Trophoblast cell (in vitro differentiated cells and primary cell): ENCODE results near the gene ZBTB32.

ENCODE experiments used
- DNase-seq, 2 donors: peaks; one replicate each; pipeline ENCODE4 v3.0.0-alpha.2; 2016
- H2AFZ ChIP-seq: 2 replicates; pipeline ENCODE4 v1.6.1; 2013; ENCODE audit warnings: low read length, moderate library complexity, mild to moderate bottlenecking; ENCODE audit not compliant: insufficient read depth, poor library complexity
- H2AK5ac ChIP-seq: 2 replicates; pipeline ENCODE4 v1.6.1; 2013; ENCODE audit warnings: mild to moderate bottlenecking, low read length
- H2BK120ac ChIP-seq: 2 replicates; pipeline ENCODE4 v1.6.1; 2013; ENCODE audit warnings: low read length, mild to moderate bottlenecking, moderate library complexity; ENCODE audit not compliant: insufficient read depth, poor library complexity
- H2BK12ac ChIP-seq: 2 replicates; pipeline ENCODE4 v1.6.1; 2013; ENCODE audit warnings: mild to moderate bottlenecking, low read length, moderate library complexity
- H2BK5ac ChIP-seq: 2 replicates; pipeline ENCODE4 v1.6.1; 2013; ENCODE audit warnings: low read length, low read depth, moderate library complexity, mild to moderate bottlenecking; ENCODE audit not compliant: poor library complexity
- H3K14ac ChIP-seq: 2 replicates; pipeline ENCODE4 v1.6.1; 2013; ENCODE audit warnings: mild to moderate bottlenecking, low read length
- H3K18ac ChIP-seq: 2 replicates; pipeline ENCODE4 v1.6.1; 2013; ENCODE audit warnings: mild to moderate bottlenecking, low read length
- H3K23ac ChIP-seq: 2 replicates; pipeline ENCODE4 v1.6.1; 2013; ENCODE audit warnings: low read length
- H3K27ac ChIP-seq: 2 replicates; pipeline ENCODE4 v1.5.1; 2013; ENCODE audit warnings: low read depth, mild to moderate bottlenecking, inconsistent platforms, low read length, moderate library complexity
- H3K27me3 ChIP-seq: 2 replicates; pipeline ENCODE4 v1.6.1; 2013; ENCODE audit warnings: inconsistent platforms, mild to moderate bottlenecking, low read length, moderate library complexity; ENCODE audit not compliant: insufficient read depth
- H3K36me3 ChIP-seq, 2 experiments: 1 replicate in 1 of 2; 2 replicates in 1 of 2; pipeline ENCODE4 v1.6.1; 2013; ENCODE audit warnings: low read length in 2 of 2, mild to moderate bottlenecking in 2 of 2, moderate library complexity in 1 of 2; ENCODE audit not compliant: insufficient read depth in 2 of 2, control insufficient read depth in 1 of 2
- H3K4ac ChIP-seq: 2 replicates; pipeline ENCODE4 v1.6.1; 2013; ENCODE audit warnings: low read depth, mild to moderate bottlenecking, low read length, moderate library complexity
- H3K4me1 ChIP-seq, 2 experiments: 1 replicate in 1 of 2; 2 replicates in 1 of 2; pipeline ENCODE4 v1.6.1; 2013; ENCODE audit warnings: low read length in 2 of 2, mild to moderate bottlenecking in 2 of 2, moderate library complexity in 1 of 2; ENCODE audit not compliant: insufficient read depth in 2 of 2, control insufficient read depth in 1 of 2
- H3K4me2 ChIP-seq: 2 replicates; pipeline ENCODE4 v1.6.1; 2013; ENCODE audit warnings: inconsistent platforms, mild to moderate bottlenecking, low read length, moderate library complexity
- H3K4me3 ChIP-seq: 2 replicates; pipeline ENCODE4 v1.5.1; 2013; ENCODE audit warnings: mild to moderate bottlenecking, low read depth, low read length, inconsistent platforms
- H3K79me1 ChIP-seq: one replicate; pipeline ENCODE4 v1.6.1; 2013; ENCODE audit warnings: low read length
- H3K79me2 ChIP-seq: 2 replicates; pipeline ENCODE4 v1.6.1; 2013; ENCODE audit warnings: low read length, mild to moderate bottlenecking; ENCODE audit not compliant: control insufficient read depth, insufficient read depth, poor library complexity
- H3K9ac ChIP-seq: 2 replicates; pipeline ENCODE4 v1.6.1; 2013; ENCODE audit warnings: mild to moderate bottlenecking, low read length
- H3K9me3 ChIP-seq: 2 replicates; pipeline ENCODE4 v1.6.1; 2013; ENCODE audit warnings: low read depth, mild to moderate bottlenecking, control low read depth, inconsistent platforms, low read length; ENCODE audit not compliant: insufficient read depth
- H4K12ac ChIP-seq: 2 replicates; pipeline ENCODE4 v1.6.1; 2013; ENCODE audit warnings: low read depth, mild to moderate bottlenecking, low read length, moderate library complexity
- H4K8ac ChIP-seq: 2 replicates; pipeline ENCODE4 v1.6.1; 2013; ENCODE audit warnings: low read depth, mild to moderate bottlenecking, low read length, moderate library complexity
- H4K91ac ChIP-seq: one replicate; pipeline ENCODE4 v1.6.1; 2013; ENCODE audit warnings: low read depth, mild to moderate bottlenecking, low read length, moderate library complexity
- WGBS: extraction: QIAGEN DNeasy Blood & Tissue Kit; methylation state at CpG from one replicate; pipeline ENCODE4 v1.1.7; 2013; ENCODE audit warnings: missing lambda C conversion rate; ENCODE audit not compliant: insufficient read length, insufficient coverage; ENCODE audit errors: extremely low coverage; 5-methylcytosine and 5-hydroxymethylcytosine counted together

ZBTB32 gene

GRCh38 chr19:35734273-35734672 lies 29.9 kb downstream of the ZBTB32 start:
- Histone ChIP-seq H4K91ac (peak overlapping the region; percentile 20), H3K36me3 (peaks cover 90 to 93% of the 10 kb centered on the region in 2 experiments), H2AFZ (no peak overlapping the region), H3K79me2 (no peaks in the 10 kb centered on the region), H3K18ac (no peak overlapping the region), H3K9ac (no peak overlapping the region), H3K4me2 (no peak overlapping the region), H3K27ac (no peak overlapping the region), H2BK5ac (no peak overlapping the region), H3K4me3 (no peak overlapping the region), H2BK120ac (no peak overlapping the region), H3K4me1 (no peaks in the 10 kb centered on the region), H3K14ac (no peak overlapping the region), H4K8ac (no peak overlapping the region), H3K23ac (no peak overlapping the region), H3K79me1 (peaks cover 3% of the 10 kb centered on the region), H3K9me3 (no peaks in the 10 kb centered on the region), H4K12ac (no peak overlapping the region), H2BK12ac (no peak overlapping the region), H2AK5ac (no peak overlapping the region), H3K4ac (no peak overlapping the region), H3K27me3 (no peaks in the 10 kb centered on the region)
- WGBS = no CpG with 5 or more reads among the region's 8 CpGs
- no peak for DNase-seq

GRCh38 chr19:35734889-35735288 lies 30.5 kb downstream of the ZBTB32 start:
- Histone ChIP-seq H3K27ac (no peak overlapping the region), H3K23ac (no peak overlapping the region), H4K12ac (no peak overlapping the region), H3K27me3 (no peaks in the 10 kb centered on the region), H3K18ac (no peak overlapping the region), H3K36me3 (peaks cover 84 to 87% of the 10 kb centered on the region in 2 experiments), H2BK5ac (no peak overlapping the region), H3K9ac (no peak overlapping the region), H3K79me1 (peaks cover 3% of the 10 kb centered on the region), H3K4me2 (no peak overlapping the region), H3K4me1 (peaks cover 2 to 3% of the 10 kb centered on the region in 2 experiments), H4K91ac (no peak overlapping the region), H2AFZ (no peak overlapping the region), H3K4me3 (no peak overlapping the region), H4K8ac (no peak overlapping the region), H3K9me3 (no peaks in the 10 kb centered on the region), H3K4ac (no peak overlapping the region), H2BK12ac (no peak overlapping the region), H3K79me2 (no peaks in the 10 kb centered on the region), H3K14ac (no peak overlapping the region), H2AK5ac (no peak overlapping the region), H2BK120ac (no peak overlapping the region)
- DNase-seq = no peak
- WGBS = no CpG with 5 or more reads among the region's 5 CpGs

- Histone ChIP-seq H3K23ac (no peak overlapping the region), H3K9me3 (no peaks in the 10 kb centered on the region), H3K27ac (no peak overlapping the region), H3K9ac (no peak overlapping the region), H4K12ac (no peak overlapping the region), H3K36me3 (peaks cover 61 to 64% of the 10 kb centered on the region in 2 experiments), H4K8ac (no peak overlapping the region), H3K4me1 (peaks cover 5% of the 10 kb centered on the region in 2 experiments), H2BK120ac (no peak overlapping the region), H3K18ac (no peak overlapping the region), H2BK12ac (no peak overlapping the region), H2AK5ac (no peak overlapping the region), H3K4me2 (no peak overlapping the region), H4K91ac (no peak overlapping the region), H3K4ac (no peak overlapping the region), H3K27me3 (no peaks in the 10 kb centered on the region), H3K79me1 (peaks cover 3% of the 10 kb centered on the region), H3K4me3 (no peak overlapping the region), H2AFZ (no peak overlapping the region), H3K79me2 (no peaks in the 10 kb centered on the region), H2BK5ac (no peak overlapping the region), H3K14ac (no peak overlapping the region)
- no CpG with 5 or more reads among the region's 22 CpGs for WGBS
- no peak for DNase-seq
These were observed 32.8 kb downstream of the ZBTB32 start for GRCh38 chr19:35736913-35737886.

GRCh38 chr19:35738021-35738886 lies 33.9 kb downstream of the ZBTB32 start:
- Histone ChIP-seq H3K9me3 (no peaks in the 10 kb centered on the region), H4K91ac (no peak overlapping the region), H2BK120ac (no peak overlapping the region), H2AFZ (no peak overlapping the region), H3K79me2 (no peaks in the 10 kb centered on the region), H3K36me3 (peaks cover 53 to 58% of the 10 kb centered on the region in 2 experiments), H3K4ac (no peak overlapping the region), H4K12ac (no peak overlapping the region), H3K14ac (no peak overlapping the region), H2BK12ac (no peak overlapping the region), H2AK5ac (no peak overlapping the region), H3K23ac (no peak overlapping the region), H3K4me3 (no peak overlapping the region), H3K79me1 (peaks cover 3% of the 10 kb centered on the region), H3K27me3 (no peaks in the 10 kb centered on the region), H3K9ac (no peak overlapping the region), H3K4me1 (peaks cover 5% of the 10 kb centered on the region in 2 experiments), H3K27ac (no peak overlapping the region), H3K18ac (no peak overlapping the region), H4K8ac (no peak overlapping the region), H2BK5ac (no peak overlapping the region), H3K4me2 (no peak overlapping the region)
- no peak for DNase-seq
- no CpG with 5 or more reads among the region's 37 CpGs for WGBS
